ENCODE measurements around the gene C10orf71.

Gene C10orf71

DNA sequence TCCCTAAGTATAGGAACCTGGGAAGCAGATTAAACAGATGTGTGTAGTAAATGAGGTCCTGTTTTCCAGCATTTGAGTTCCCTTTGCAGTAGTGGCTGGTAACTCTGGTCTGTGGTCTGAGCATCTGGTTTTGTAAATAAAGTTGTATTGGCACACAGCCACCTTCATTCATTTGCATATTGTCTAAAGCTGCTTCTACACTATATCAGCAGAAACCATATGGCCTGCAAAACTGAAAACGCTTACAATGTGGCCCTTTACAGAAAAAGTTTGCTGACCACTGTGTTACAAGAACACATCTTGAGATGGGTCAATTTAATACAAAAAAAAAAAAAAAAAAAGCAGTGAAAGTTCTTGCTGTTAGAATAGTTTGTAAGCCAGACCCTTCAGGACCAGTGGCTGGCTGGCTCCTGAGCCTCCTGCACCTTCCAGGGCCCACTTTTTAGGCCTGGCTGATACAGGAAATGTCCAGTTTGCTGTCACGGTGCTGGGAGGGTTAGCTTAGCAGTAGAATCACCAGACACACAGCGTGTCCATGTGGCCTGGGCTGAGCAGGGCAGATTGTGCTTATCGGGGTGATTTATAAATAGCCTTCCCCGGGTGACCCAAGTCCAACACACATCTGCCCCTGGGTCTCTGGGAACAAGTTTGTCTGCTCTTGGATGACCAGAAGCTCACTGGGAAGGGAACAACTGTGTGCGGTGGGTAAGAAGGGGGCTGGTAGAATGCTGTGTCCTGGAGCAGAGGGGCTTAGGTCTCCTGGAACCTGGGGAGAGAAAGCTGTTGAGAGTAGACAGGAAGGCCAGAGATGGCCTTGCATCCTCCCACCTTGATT lies 1.4 kb downstream of the C10orf71 start:
- TF ChIP-seq RAD21 (IDR thresholded peaks at IDR 0.05; ENCODE audit: low read depth) (no peak), TCF12 (IDR thresholded peaks at IDR 0.05; ENCODE audit: low read depth) (no peak), NFIC (IDR thresholded peaks at IDR 0.05) (no peak), EGR1 (IDR thresholded peaks at IDR 0.05) (no peak), FOXM1 (IDR thresholded peaks at IDR 0.05; ENCODE audit: borderline replicate concordance, low read depth) (no peak), YY1 (IDR thresholded peaks at IDR 0.05; ENCODE audit: low read depth) (no peak), ZBTB7A (IDR thresholded peaks at IDR 0.05; ENCODE audit: low read depth) (no peak)
- TF ChIP-seq, protein P1, sequence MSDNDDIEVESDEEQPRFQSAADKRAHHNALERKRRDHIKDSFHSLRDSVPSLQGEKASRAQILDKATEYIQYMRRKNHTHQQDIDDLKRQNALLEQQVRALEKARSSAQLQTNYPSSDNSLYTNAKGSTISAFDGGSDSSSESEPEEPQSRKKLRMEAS (IDR thresholded peaks at IDR 0.05): no peak
- TF ChIP-seq, protein P2, sequence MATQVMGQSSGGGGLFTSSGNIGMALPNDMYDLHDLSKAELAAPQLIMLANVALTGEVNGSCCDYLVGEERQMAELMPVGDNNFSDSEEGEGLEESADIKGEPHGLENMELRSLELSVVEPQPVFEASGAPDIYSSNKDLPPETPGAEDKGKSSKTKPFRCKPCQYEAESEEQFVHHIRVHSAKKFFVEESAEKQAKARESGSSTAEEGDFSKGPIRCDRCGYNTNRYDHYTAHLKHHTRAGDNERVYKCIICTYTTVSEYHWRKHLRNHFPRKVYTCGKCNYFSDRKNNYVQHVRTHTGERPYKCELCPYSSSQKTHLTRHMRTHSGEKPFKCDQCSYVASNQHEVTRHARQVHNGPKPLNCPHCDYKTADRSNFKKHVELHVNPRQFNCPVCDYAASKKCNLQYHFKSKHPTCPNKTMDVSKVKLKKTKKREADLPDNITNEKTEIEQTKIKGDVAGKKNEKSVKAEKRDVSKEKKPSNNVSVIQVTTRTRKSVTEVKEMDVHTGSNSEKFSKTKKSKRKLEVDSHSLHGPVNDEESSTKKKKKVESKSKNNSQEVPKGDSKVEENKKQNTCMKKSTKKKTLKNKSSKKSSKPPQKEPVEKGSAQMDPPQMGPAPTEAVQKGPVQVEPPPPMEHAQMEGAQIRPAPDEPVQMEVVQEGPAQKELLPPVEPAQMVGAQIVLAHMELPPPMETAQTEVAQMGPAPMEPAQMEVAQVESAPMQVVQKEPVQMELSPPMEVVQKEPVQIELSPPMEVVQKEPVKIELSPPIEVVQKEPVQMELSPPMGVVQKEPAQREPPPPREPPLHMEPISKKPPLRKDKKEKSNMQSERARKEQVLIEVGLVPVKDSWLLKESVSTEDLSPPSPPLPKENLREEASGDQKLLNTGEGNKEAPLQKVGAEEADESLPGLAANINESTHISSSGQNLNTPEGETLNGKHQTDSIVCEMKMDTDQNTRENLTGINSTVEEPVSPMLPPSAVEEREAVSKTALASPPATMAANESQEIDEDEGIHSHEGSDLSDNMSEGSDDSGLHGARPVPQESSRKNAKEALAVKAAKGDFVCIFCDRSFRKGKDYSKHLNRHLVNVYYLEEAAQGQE (IDR thresholded peaks at IDR 0.05; ENCODE audit: low read depth): no peak
- TF ChIP-seq, protein P3, sequence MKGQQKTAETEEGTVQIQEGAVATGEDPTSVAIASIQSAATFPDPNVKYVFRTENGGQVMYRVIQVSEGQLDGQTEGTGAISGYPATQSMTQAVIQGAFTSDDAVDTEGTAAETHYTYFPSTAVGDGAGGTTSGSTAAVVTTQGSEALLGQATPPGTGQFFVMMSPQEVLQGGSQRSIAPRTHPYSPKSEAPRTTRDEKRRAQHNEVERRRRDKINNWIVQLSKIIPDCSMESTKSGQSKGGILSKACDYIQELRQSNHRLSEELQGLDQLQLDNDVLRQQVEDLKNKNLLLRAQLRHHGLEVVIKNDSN (IDR thresholded peaks at IDR 0.05): no peak

DNA sequence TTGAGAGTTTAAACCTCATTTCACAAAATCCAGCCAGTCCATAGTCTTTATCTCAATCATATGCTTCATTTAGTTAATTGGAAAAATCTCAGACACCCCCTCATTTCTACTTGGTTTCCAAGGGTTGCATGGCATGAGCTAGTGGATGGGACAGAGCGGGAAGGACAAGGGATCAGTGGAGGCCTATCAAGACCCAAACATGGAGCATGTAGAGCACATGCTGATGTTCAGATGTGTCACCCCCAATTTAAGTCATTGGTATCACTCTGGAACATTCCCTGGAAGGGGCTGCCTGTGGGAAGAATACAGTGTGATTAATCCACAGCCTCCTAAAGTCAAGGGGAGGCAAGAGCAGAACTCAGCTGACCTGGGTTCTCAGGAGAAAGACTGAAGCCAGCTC lies 2.3 kb downstream of the C10orf71 start:
- TF ChIP-seq TCF12 (IDR thresholded peaks at IDR 0.05; ENCODE audit: low read depth): no peak
- no peak for TF ChIP-seq TAF1 (IDR thresholded peaks at IDR 0.05; ENCODE audit: low read depth)
- TF ChIP-seq YY1 (IDR thresholded peaks at IDR 0.05; ENCODE audit: low read depth): no peak
- no peak for TF ChIP-seq FOXM1 (IDR thresholded peaks at IDR 0.05; ENCODE audit: borderline replicate concordance, low read depth)
- TF ChIP-seq NFIC (IDR thresholded peaks at IDR 0.05): no peak
- TF ChIP-seq CEBPB (IDR thresholded peaks at IDR 0.05): no peak
- no peak for TF ChIP-seq TEAD4 (IDR thresholded peaks at IDR 0.05)
- TF ChIP-seq RAD21 (IDR thresholded peaks at IDR 0.05; ENCODE audit: low read depth): no peak

DNA sequence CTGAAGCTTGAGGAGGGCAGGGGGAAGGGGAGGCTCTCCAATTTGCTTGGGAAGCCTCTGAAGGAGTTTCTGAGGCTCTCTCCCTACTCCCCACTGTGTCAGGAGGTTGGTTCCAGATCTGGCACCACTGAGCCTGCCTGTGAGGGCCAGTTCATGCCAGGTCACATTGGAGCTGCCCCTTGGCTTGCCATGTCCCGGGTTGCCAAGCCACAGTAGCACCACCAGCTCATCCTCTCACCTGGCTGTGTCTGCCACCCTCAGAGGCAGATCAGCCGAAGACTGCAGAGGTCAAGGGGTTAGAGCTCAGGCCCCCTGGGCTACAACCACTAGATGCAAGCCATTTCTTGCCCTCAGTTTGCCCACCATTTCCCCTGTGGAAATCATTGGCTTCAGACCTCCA lies 3.1 kb downstream of the C10orf71 start:
- TF ChIP-seq TAF1 (IDR thresholded peaks at IDR 0.05; ENCODE audit: low read depth) (no peak), CEBPB (IDR thresholded peaks at IDR 0.05) (no peak), YY1 (IDR thresholded peaks at IDR 0.05; ENCODE audit: low read depth) (no peak), FOXM1 (IDR thresholded peaks at IDR 0.05; ENCODE audit: borderline replicate concordance, low read depth) (no peak), RAD21 (IDR thresholded peaks at IDR 0.05; ENCODE audit: low read depth) (no peak), NFIC (IDR thresholded peaks at IDR 0.05) (no peak), CREB1 (IDR thresholded peaks at IDR 0.05; ENCODE audit: low read depth) (no peak), TCF12 (IDR thresholded peaks at IDR 0.05; ENCODE audit: low read depth) (no peak), ZBTB7A (IDR thresholded peaks at IDR 0.05; ENCODE audit: low read depth) (no peak), EP300 (IDR thresholded peaks at IDR 0.05; ENCODE audit: borderline replicate concordance) (no peak), EGR1 (IDR thresholded peaks at IDR 0.05) (no peak), TEAD4 (IDR thresholded peaks at IDR 0.05) (no peak)
- TF ChIP-seq, protein P2 (IDR thresholded peaks at IDR 0.05; ENCODE audit: low read depth): no peak
- TF ChIP-seq, protein P1 (IDR thresholded peaks at IDR 0.05): no peak
- TF ChIP-seq, protein P3 (IDR thresholded peaks at IDR 0.05): no peak

DNA sequence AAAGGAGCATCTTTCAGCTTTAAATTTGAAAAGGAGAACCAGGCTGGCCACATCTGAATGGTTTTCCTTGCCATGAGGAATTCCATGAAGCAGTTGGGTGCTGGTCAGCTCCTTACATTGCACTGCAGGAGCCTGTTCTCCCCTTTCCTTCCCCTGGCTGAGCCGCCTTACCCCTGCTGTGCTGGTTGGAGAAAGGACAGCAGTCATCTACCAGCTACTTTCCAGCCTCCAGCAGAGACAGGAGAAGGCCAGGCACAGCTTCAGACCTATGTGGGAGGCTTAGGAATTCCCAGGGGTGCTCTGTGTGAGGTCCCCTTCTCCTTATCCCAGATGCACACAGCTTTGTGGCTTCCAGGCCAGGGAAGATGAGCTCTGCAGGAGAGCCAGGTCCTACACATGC lies 4.7 kb downstream of the C10orf71 start:
- TF ChIP-seq TEAD4 (IDR thresholded peaks at IDR 0.05): no peak
- TF ChIP-seq, protein P2 (IDR thresholded peaks at IDR 0.05; ENCODE audit: low read depth): peak; percentile 68
